Erythroblast (primary cell): Measurements from ENCODE around the gene TCF12.

Experiments
- GATA1 ChIP-seq: IDR thresholded peaks from 2 replicates; pipeline ENCODE4 v1.6.1; 2011; ENCODE audit warnings: low read depth, mild to moderate bottlenecking, control low read depth, low read length, moderate library complexity
- POLR2A ChIP-seq: IDR thresholded peaks from 2 replicates; pipeline ENCODE4 v1.6.1; 2011; ENCODE audit warnings: mild to moderate bottlenecking, low read length

DNA sequence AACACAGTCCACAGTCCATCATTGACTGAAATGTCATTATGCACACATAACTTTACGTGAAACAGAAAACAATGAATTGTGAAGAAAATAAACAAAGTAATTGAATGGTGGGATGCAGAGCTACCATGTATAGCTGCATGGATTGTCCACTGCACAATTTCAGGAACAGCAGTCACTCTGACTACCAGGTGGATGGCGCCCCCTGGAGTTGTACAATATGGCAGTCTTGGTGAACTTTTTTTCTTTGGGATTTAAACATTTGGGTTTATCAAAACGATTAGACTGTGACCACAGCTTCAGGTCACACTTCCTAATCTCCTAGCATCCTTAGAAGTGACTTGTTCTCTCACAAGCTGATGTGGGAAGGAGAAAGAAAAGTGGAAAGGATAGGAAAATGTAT lies 48.9 kb upstream of the TCF12 start:
- no peak for TF ChIP-seq POLR2A
- no peak for TF ChIP-seq GATA1
